Heart left ventricle (tissue), 13 donors: ENCODE results near the gene PGM1.

ENCODE experiments used
- POLR2A ChIP-seq, 2 donors: fragments of 450-650 bp; IDR thresholded peaks; one replicate each; pipeline ENCODE4 v1.6.1; 2017; ENCODE audit warnings: antibody characterized with exemption in 2 of 2, mild to moderate bottlenecking in 2 of 2, moderate library complexity in 2 of 2
- TF ChIP-seq, protein P1 (sequence below), 12 donors: fragments of 200-600 bp; sonication (generic) in 4 of 12; IDR thresholded peaks; one replicate each; pipeline versions ENCODE4 v1.5.0 to v1.8.0; 2018 to 2022; ENCODE audit warnings: antibody characterized with exemption in 12 of 12, mild to moderate bottlenecking in 5 of 12
- donor health status: ischemic (EF 13 %, LVEDD 7.1; RV severe dilation, severe dysfunction).
- donor health status: DM: no; HTN: yes; CAD: no.
- donor health status: DM: no; HTN: no; CAD: no.
- donor health status: ischemic (EF 25% LVEDD 6.9; RV normal size, moderate dysfunction).
- donor health status: ischemic (EF 25% LVEDD 5.7; RV mildly dilated, moderate dysfunction).
- donor health status: ischemic (EF 35%, LVEDD 5.7; RV mildly dilated, moderate dysfunction).
- donor health status: nonischemic (EF 11% LVEDD 7.7; RV severe dilation, severe dysfunction).
- donor health status: DM: yes; HTN: yes; CAD: no.
- donor health status: PGD.
- donor health status: ischemic (EF 29% LVEDD 5.4; RV normal size, mild dysfunction).
- donor health status: nonischemic (EF 23%, LVEDD 6.1; RV moderate dilation, normal function).

DNA sequence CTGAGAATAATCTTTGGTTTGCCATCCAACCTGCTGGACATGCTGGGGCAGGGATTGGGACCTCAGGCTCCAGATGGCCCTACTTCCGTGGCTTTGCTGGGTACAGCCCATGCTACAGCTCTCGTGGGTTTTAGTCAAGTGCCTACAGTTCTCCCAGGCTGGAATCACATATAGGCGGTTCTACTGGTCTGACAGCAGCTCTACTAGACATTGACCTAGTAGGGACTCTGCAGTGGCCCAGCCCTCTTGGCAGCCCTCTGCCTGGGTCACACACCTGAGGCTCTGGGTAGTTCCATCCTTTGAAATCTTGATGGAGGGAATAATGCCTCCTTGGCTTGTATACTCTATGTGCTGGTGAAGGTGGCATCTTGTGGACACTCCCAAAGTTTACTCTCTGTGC is 72.2 kb downstream of the PGM1 start:
- no peak for TF ChIP-seq POLR2A (IDR thresholded peaks at IDR 0.05)
- TF ChIP-seq, protein P1, sequence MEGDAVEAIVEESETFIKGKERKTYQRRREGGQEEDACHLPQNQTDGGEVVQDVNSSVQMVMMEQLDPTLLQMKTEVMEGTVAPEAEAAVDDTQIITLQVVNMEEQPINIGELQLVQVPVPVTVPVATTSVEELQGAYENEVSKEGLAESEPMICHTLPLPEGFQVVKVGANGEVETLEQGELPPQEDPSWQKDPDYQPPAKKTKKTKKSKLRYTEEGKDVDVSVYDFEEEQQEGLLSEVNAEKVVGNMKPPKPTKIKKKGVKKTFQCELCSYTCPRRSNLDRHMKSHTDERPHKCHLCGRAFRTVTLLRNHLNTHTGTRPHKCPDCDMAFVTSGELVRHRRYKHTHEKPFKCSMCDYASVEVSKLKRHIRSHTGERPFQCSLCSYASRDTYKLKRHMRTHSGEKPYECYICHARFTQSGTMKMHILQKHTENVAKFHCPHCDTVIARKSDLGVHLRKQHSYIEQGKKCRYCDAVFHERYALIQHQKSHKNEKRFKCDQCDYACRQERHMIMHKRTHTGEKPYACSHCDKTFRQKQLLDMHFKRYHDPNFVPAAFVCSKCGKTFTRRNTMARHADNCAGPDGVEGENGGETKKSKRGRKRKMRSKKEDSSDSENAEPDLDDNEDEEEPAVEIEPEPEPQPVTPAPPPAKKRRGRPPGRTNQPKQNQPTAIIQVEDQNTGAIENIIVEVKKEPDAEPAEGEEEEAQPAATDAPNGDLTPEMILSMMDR (IDR thresholded peaks at IDR 0.05), result no peak
